Anterior cingulate cortex (tissue), 58 donors: ENCODE data around the gene MAGI1.
"Not testable (repeated sequence)": the region's sequence is repeated elsewhere in the genome, so short reads cannot be mapped to it uniquely, and the experiment has no call there.

Experiments used
- DNase-seq, 58 donors: peaks; one replicate each; lab custom pipeline; 2025; lab: John Stamatoyannopoulos, UW

MAGI1 gene

GRCh38 chr3:65561617-65562016 is 477.1 kb downstream of the MAGI1 start:
- DNase-seq, result no peak

DNA sequence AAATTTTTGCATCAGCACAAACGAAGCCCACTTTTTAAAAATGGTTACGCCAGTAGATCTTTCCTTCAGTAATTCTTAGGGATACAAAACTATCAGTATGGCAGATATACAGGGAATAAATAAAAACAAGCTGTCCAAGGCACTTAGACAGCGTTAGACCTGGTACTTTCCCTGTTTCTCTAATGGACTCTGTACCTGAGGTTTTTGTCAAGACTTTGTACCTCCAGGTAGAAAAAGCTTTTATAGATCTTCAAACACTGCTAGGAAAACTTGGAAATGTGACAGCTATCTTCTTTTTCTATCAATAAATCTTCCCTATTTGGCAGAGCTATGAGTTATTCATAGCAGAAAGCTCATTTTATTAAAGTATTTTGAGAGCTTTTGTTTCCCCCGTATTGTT is 477.8 kb downstream of the MAGI1 start:
- DNase-seq, result no peak

- DNase-seq, result no peak
Observed at GRCh38 chr3:65560133-65560532, 478.6 kb downstream of the MAGI1 start.

GRCh38 chr3:65559643-65560042 is 479.1 kb downstream of the MAGI1 start:
- DNase-seq, result no peak

- no peak for DNase-seq
Observed at GRCh38 chr3:65558826-65559225, 479.9 kb downstream of the MAGI1 start.

DNA sequence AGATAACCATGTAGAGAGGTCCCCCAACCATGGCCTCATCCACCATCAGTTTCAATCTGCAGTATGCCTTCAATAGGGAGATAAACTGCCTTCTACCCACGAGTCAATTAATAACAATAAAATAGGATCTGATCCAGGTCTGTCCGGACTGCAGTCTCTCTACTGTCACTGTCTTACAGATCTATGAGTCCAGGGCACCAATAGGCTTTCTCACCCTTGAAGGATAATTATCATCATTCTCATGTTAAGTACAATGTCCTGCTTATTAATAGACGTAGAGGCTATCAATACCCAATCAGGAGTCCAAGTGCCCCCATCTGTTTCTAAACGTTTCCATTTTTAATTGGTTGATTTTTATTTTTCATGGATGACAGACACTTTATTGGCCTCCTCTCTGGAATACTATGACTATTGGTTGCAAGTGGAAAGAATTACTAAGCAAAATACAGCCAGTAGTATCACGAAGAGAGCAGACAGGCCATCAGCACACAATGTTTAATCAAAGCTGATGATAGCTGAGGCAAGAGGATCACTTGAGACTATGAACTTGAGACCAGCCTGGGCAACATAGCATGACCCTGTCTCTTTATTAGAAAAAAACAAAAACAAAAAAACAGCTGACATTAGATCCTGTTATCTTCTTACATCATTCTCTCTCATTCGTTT is 480.7 kb downstream of the MAGI1 start:
- no peak for DNase-seq

- DNase-seq, result no peak
Observed at GRCh38 chr3:65556934-65557577, 481.7 kb downstream of the MAGI1 start.

DNA sequence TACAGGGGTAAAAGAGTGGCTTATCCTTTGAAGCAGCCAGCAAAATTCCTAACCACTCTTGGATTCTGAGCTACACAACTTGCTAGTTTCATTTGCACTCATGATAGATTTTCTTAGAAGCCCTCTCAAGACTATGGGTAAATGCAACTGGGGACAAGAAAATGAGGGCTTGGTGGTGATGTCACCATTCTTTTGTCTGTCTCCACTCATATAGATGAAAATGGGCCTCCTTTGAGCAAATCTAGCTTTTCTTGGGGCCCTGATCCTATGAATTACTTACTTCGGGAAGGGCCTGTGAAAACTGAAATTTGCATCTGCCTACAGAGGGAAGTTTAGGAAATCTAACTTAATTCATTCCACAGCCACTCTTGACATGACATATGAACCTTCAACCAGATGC is 486.3 kb downstream of the MAGI1 start:
- no peak for DNase-seq

DNA sequence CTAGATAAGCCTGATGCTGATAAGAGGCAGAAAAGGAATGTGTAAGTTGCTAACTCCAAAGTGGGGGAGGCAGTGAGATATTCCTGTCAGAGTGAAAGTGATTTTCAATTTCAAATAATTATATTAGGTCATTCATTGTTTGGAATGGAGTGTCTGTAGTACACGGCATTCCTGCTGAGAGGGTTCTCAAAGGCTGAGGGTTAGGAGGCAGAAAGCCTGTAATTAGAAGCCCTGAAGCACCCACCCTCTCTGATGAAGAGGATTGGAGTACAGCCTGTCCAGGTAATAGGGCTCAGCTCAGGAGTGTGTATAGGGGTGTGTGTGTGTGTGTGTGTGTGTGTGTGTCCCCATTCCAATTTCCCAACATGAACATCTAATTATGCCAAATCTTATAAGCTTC is 486.8 kb downstream of the MAGI1 start:
- no peak for DNase-seq

DNA sequence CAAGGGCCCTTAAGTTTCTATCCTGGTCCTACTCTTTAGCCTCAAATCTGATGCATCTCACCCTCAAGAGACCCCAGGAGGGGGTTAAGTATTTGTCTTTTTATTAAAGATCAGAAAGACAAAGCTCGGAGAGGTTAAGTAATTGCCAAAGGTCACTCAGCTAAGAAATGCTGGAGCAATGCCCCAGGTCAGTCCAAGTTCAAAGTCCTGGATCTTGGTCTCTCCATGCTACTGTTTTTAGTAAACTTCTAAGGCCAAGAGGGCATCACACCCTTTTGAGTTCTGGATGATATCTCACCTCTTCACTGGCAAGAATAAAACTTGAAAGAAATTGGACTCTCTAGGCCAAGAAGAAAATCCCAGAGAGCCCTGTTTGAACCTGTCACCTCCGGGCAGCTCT is 488.6 kb downstream of the MAGI1 start:
- DNase-seq, result no peak

DNA sequence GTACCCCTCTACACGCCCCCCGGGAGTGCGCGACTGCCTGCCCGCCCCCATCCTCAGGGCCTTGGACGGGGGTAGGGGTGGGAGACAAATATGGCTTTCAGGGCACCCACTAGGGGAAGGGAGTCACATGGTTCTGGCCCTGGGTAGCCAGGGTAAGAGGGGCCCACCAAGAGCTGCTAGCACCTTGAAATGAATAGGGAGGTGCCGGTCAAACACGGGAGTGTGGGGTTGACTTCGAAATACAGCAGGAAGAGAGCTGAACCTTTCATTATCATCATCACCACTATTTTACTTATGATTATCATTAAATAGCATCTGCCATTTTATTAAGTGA is 489.1 kb downstream of the MAGI1 start:
- DNase-seq, result no peak

DNA sequence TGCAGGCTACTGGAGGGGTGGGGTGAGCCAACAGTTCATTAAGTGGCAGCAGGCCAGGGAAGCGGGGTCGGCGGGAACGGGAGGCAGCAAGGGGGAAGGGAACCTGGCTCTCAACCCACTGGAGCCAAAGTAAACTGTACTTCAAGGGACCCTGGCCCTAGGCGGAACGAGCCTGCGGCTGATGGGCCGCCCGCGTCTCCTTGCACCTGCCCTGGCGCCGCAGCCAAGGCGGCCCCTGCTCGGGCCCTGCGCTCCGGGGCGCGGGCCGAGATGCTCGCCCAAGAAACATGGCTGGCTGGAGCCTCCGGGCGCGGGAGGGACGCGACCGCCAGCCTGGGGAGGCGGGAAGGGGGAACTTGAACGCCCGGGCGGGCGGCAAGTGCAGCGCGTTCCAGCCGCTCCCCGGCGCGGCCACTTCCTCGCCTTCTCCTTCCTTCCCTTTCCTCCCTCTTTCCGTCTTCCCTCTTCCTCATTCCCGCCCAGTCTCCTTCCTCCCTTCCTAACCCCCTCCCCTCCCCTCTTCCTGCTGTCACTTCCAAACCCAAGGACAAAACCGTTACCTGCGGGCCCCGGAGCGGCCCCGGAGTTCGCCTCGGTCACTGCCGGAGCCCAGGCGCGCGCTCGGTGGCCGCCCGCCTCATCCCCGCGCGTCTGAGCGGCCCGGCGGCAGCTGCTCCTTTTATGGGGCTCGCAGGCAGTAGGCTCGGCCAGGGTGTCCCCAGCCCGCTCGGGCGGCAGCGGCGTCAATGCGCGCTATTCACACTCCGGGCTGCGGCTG is 489.7 kb downstream of the MAGI1 start:
- DNase-seq, result peak in 32 of 58 donors; percentile 1 to 47 (median 16)

DNA sequence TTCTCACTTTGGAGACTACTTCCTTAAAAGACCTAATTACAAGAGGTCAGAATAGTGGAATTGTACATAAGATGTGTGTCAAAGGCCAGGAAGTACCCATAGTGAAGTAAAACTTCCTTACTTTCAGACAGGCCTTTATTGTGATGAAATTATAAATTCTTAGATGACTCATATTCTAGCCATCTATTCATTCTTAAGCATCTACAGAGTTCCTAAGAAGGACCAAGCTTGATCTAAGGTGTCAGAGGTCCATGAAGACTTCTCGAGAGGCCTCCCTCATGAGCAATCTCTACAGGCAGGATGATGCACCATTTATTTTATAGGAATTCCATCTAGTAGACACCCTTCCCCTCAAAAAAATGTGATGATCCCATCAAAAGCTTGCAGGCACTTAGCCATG is 493.3 kb downstream of the MAGI1 start:
- DNase-seq, result no peak

DNA sequence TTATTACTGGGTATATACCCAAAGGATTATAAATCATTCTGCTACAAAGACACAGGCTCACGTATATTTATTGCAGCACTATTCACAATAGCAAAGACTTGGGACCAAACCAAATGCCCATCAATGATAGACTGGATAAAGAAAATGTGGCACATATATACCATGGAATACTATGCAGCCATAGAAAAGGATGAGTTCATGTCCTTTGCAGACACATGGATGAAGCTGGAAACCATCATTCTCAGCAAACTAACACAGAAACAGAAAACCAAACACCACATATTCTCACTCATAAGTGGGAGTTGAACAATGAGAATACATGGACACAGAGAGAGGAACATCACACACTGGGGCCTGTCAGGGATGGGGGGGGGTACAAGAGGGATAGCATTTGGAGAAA is 495.3 kb downstream of the MAGI1 start:
- not testable (repeated sequence) for DNase-seq

DNA sequence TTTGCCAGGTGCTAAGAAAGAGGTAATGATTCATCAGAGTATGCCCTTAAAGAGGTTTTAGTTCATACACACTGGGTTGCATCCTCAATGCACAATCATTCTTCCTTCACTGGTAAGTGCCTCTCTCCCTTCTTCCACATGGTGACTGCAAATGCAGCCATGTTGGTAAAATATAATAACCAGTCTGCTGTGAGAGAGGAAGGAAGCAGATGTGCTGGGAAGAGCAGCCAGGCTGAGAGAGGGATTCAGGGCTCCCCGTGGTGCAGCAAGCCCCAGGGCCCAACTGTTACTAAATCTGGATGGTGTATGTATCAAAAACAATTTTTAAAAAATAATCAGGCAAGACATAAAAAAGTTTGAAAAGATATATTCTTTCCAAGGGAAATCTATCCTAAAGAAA is 498.1 kb downstream of the MAGI1 start:
- no peak for DNase-seq

GRCh38 chr3:65539616-65540015 is 499.1 kb downstream of the MAGI1 start:
- peak in 3 of 58 donors; percentile 3 to 10 (median 4) for DNase-seq

GRCh38 chr3:65538101-65538500 is 500.6 kb downstream of the MAGI1 start:
- no peak for DNase-seq

- no peak for DNase-seq
Observed at GRCh38 chr3:65537109-65537508, 501.6 kb downstream of the MAGI1 start.

DNA sequence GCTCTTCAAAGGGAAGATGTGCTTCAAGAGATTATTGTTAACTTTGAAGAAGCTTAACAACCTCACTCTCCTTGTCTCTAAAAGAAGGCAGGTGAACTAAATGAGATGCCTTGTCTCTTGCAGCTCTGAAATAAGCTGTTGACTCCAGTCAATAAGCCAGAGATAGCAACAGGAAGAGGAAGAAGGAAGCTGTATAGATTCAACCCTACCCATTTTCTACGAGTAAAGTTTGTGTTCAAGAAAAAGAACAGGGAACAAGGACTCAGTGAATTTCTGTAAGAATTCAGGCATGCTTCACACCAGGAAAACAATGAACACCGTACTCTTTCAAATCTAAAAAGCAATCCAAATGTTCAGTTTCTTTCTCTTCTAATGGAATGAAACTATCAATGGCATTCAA is 503.5 kb downstream of the MAGI1 start:
- no peak for DNase-seq

- no peak for DNase-seq
Observed at GRCh38 chr3:65534805-65535204, 503.9 kb downstream of the MAGI1 start.

DNA sequence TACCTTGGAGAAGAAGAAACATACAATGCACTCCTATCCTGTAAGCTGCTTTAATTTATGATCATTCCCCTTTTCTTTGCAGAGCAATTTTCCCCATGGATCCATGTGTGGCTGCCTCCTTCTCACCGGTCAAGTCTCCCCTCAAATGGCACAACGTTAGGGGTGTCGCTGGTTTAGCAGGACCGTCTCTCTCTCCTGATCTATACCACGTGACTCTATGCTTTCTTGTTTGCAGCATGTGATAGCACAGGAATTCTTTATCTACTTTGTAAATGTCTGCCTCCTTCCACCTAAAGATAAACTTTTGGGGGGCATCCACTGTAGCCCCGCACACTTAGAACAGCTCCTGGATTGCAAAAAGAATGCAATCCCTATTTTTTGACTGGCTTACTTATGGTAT is 506.0 kb downstream of the MAGI1 start:
- DNase-seq, result no peak

GRCh38 chr3:65532215-65532614 is 506.5 kb downstream of the MAGI1 start:
- peak in 3 of 58 donors; percentile 6 to 53 (median 41) for DNase-seq
